SU-DHL-6 (cell line): ENCODE data around the gene SUN5.

Source experiments
- H2AFZ ChIP-seq: fragments of 200-600 bp; sonication (generic); 2 replicates; pipeline ENCODE4 v1.6.1; 2014; ENCODE audit warnings: low read depth, mild to moderate bottlenecking, moderate library complexity, mixed read lengths, antibody characterized with exemption, low read length; ENCODE audit not compliant: severe bottlenecking
- H3F3A ChIP-seq: fragments of 200-600 bp; shearing (Covaris generic); 2 replicates; pipeline ENCODE4 v1.6.0; 2016; ENCODE audit warnings: antibody characterized with exemption, mild to moderate bottlenecking; ENCODE audit not compliant: insufficient read depth
- H3K27ac ChIP-seq: fragments of 200-600 bp; sonication (generic); 2 replicates; pipeline ENCODE4 v1.5.1; 2016; ENCODE audit warnings: low read depth, mild to moderate bottlenecking, low read length, moderate library complexity, mixed read lengths
- H3K27me3 ChIP-seq: fragments of 200-600 bp; sonication (generic), shearing (Covaris generic); 2 replicates; pipeline ENCODE4 v1.6.0; 2014; ENCODE audit warnings: mild to moderate bottlenecking, low read length
- H3K36me3 ChIP-seq: fragments of 200-600 bp; sonication (generic); 2 replicates; pipeline ENCODE4 v1.6.1; 2014; ENCODE audit warnings: mild to moderate bottlenecking, low read length, mixed read lengths
- H3K4me2 ChIP-seq: fragments of 300-600, 200-600 bp; shearing (Covaris generic), sonication (generic); 2 replicates; pipeline ENCODE4 v1.6.0; 2014; ENCODE audit warnings: low read length, low read depth, mild to moderate bottlenecking; ENCODE audit not compliant: poor library complexity, severe bottlenecking
- H3K4me3 ChIP-seq: fragments of 200-600 bp; sonication (generic); 2 replicates; pipeline ENCODE4 v1.5.1; 2014; ENCODE audit warnings: antibody characterized with exemption, low read length, mild to moderate bottlenecking, mixed read lengths; ENCODE audit not compliant: insufficient read depth, poor library complexity, severe bottlenecking
- H3K79me2 ChIP-seq: fragments of 200-600 bp; sonication (generic); 2 replicates; pipeline ENCODE4 v1.6.1; 2014; ENCODE audit warnings: mild to moderate bottlenecking, low read length, moderate library complexity; ENCODE audit not compliant: insufficient read depth
- H3K9ac ChIP-seq: fragments of 200-600 bp; sonication (generic); 2 replicates; pipeline ENCODE4 v1.7.0; 2014; ENCODE audit warnings: mild to moderate bottlenecking, low read length
- H3K9me2 ChIP-seq: fragments of 200-600 bp; sonication (generic); replicated peaks from 2 replicates; pipeline ENCODE4 v1.6.1; 2014; ENCODE audit warnings: low read length; ENCODE audit not compliant: insufficient read depth
- H3K9me3 ChIP-seq: fragments of 200-600 bp; sonication (generic); 2 replicates; pipeline ENCODE4 v1.6.1; 2014; ENCODE audit warnings: low read length, mixed read lengths; ENCODE audit not compliant: insufficient read depth
- H4K20me1 ChIP-seq: fragments of 200-600 bp; sonication (generic); 2 replicates; pipeline ENCODE4 v1.6.1; 2014; ENCODE audit warnings: low read depth, mild to moderate bottlenecking, antibody characterized with exemption, low read length, moderate library complexity, mixed read lengths
- CTCF ChIP-seq: fragments of 200-600 bp; sonication (generic); IDR thresholded peaks from one replicate; pipeline ENCODE4 v1.5.1; 2017; ENCODE audit warnings: antibody characterized with exemption, mild to moderate bottlenecking, low read length, moderate library complexity; ENCODE audit not compliant: insufficient read depth, poor library complexity, severe bottlenecking
- EZH2phosphoT487 ChIP-seq: fragments of 200-600 bp; sonication (generic), shearing (Covaris generic); conservative IDR thresholded peaks from 2 replicates; pipeline ENCODE4 v1.6.1; 2018; ENCODE audit warnings: mild to moderate bottlenecking, antibody characterized with exemption, low read length, moderate library complexity, mixed read lengths

Gene SUN5

GRCh38 chr20:32970973-32971300, 33.3 kb downstream of the SUN5 start:
- Histone ChIP-seq H3K27me3 (no peaks in the 10 kb centered on the region), H3F3A (no peaks in the 10 kb centered on the region), H4K20me1 (no peaks in the 10 kb centered on the region), H3K36me3 (no peaks in the 10 kb centered on the region), H2AFZ (peak overlapping the region; percentile 95), H3K79me2 (no peaks in the 10 kb centered on the region), H3K9ac (no peak overlapping the region), H3K9me2 (no peaks in the 10 kb centered on the region), H3K4me2 (no peak overlapping the region), H3K27ac (no peak overlapping the region), H3K4me3 (no peak overlapping the region), H3K9me3 (no peaks in the 10 kb centered on the region)
- TF ChIP-seq CTCF (no peak), EZH2phosphoT487 (no peak)

- Histone ChIP-seq H3K4me2 (no peak overlapping the region), H3K27me3 (no peaks in the 10 kb centered on the region), H3K9ac (no peak overlapping the region), H4K20me1 (no peaks in the 10 kb centered on the region), H3K9me2 (no peaks in the 10 kb centered on the region), H3K9me3 (no peaks in the 10 kb centered on the region), H3K36me3 (no peaks in the 10 kb centered on the region), H3F3A (no peaks in the 10 kb centered on the region), H3K27ac (no peak overlapping the region), H3K4me3 (no peak overlapping the region), H3K79me2 (no peaks in the 10 kb centered on the region), H2AFZ (no peak overlapping the region)
- TF ChIP-seq EZH2phosphoT487 (no peak), CTCF (no peak)
Observed at GRCh38 chr20:32970115-32970972, 33.9 kb downstream of the SUN5 start.

- Histone ChIP-seq H3F3A (no peaks in the 10 kb centered on the region), H3K4me3 (no peak overlapping the region), H4K20me1 (no peaks in the 10 kb centered on the region), H3K4me2 (no peak overlapping the region), H3K79me2 (no peaks in the 10 kb centered on the region), H3K9ac (no peak overlapping the region), H3K27me3 (no peaks in the 10 kb centered on the region), H3K9me3 (no peaks in the 10 kb centered on the region), H3K36me3 (no peaks in the 10 kb centered on the region), H3K27ac (no peak overlapping the region), H3K9me2 (no peaks in the 10 kb centered on the region), H2AFZ (no peak overlapping the region)
- TF ChIP-seq EZH2phosphoT487: no peak
Observed at GRCh38 chr20:32969356-32970114, 34.7 kb downstream of the SUN5 start.
